HEK293 (cell line): Measurements from ENCODE around the gene NUP85.
A peak's percentile ranks its signal among the peaks of the same experiment; 100 is the strongest.

Source experiments
- KLF10 ChIP-seq: fragments of 450-650 bp; IDR thresholded peaks from 2 replicates; pipeline ENCODE4 v1.5.1; 2018; ENCODE audit warnings: missing biosample characterization, mild to moderate bottlenecking, missing genetic modification characterization
- ZBTB1 ChIP-seq: fragments of 450-650 bp; formaldehyde crosslinking; IDR thresholded peaks from 2 replicates; pipeline ENCODE4 v1.5.1; 2016; ENCODE audit warnings: missing biosample characterization, missing genetic modification characterization
- ZFP37 ChIP-seq: fragments of 450-650 bp; formaldehyde crosslinking; IDR thresholded peaks from 2 replicates; pipeline ENCODE4 v1.5.1; 2016; ENCODE audit warnings: missing biosample characterization, missing genetic modification characterization
- ZFP41 ChIP-seq: fragments of 450-650 bp; formaldehyde crosslinking; IDR thresholded peaks from 2 replicates; pipeline ENCODE4 v1.5.1; 2016; ENCODE audit warnings: missing biosample characterization, missing genetic modification characterization, borderline replicate concordance
- ZNF140 ChIP-seq: fragments of 450-650 bp; formaldehyde crosslinking; IDR thresholded peaks from 2 replicates; pipeline ENCODE4 v1.5.1; 2016; ENCODE audit warnings: missing biosample characterization, missing genetic modification characterization
- ZNF169 ChIP-seq: fragments of 450-650 bp; formaldehyde crosslinking; IDR thresholded peaks from 2 replicates; pipeline ENCODE4 v1.5.1; 2016; ENCODE audit warnings: missing biosample characterization, missing genetic modification characterization
- ZNF2 ChIP-seq: fragments of 450-650 bp; formaldehyde crosslinking; IDR thresholded peaks from 2 replicates; pipeline ENCODE4 v1.5.1; 2016; ENCODE audit warnings: missing biosample characterization, missing genetic modification characterization
- ZNF311 ChIP-seq: fragments of 450-650 bp; formaldehyde crosslinking; IDR thresholded peaks from 2 replicates; pipeline ENCODE4 v1.5.1; 2017; ENCODE audit warnings: missing biosample characterization, missing genetic modification characterization, borderline replicate concordance
- ZNF391 ChIP-seq: fragments of 450-650 bp; formaldehyde crosslinking; IDR thresholded peaks from 2 replicates; pipeline ENCODE4 v1.5.1; 2016; ENCODE audit warnings: low read depth, missing biosample characterization, missing genetic modification characterization, borderline replicate concordance
- ZNF529 ChIP-seq: fragments of 450-650 bp; formaldehyde crosslinking; IDR thresholded peaks from 2 replicates; pipeline ENCODE4 v1.5.1; 2017; ENCODE audit warnings: missing genetic modification characterization, missing biosample characterization; ENCODE audit not compliant: insufficient replicate concordance
- ZNF585B ChIP-seq: fragments of 450-650 bp; formaldehyde crosslinking; IDR thresholded peaks from 2 replicates; pipeline ENCODE4 v1.5.1; 2016; ENCODE audit warnings: missing biosample characterization, missing genetic modification characterization
- ZNF600 ChIP-seq: fragments of 450-650 bp; formaldehyde crosslinking; IDR thresholded peaks from 2 replicates; pipeline ENCODE4 v1.5.1; 2016; ENCODE audit warnings: missing biosample characterization, missing genetic modification characterization
- TF ChIP-seq, protein P1 (sequence below): fragments of 450-650 bp; formaldehyde crosslinking; IDR thresholded peaks from 2 replicates; pipeline ENCODE4 v1.5.1; 2016; ENCODE audit warnings: missing biosample characterization, missing genetic modification characterization
- TF ChIP-seq, protein P2 (sequence below): fragments of 450-650 bp; formaldehyde crosslinking; IDR thresholded peaks from 2 replicates; pipeline ENCODE4 v1.5.1; 2016; ENCODE audit warnings: missing biosample characterization, missing genetic modification characterization, borderline replicate concordance
- TF ChIP-seq, protein P3 (sequence below): fragments of 450-650 bp; formaldehyde crosslinking; IDR thresholded peaks from 2 replicates; pipeline ENCODE4 v1.5.1; 2016; ENCODE audit warnings: missing biosample characterization, missing genetic modification characterization, borderline replicate concordance
- TF ChIP-seq, protein P4 (sequence below): fragments of 450-650 bp; formaldehyde crosslinking; IDR thresholded peaks from 2 replicates; pipeline ENCODE4 v1.5.1; 2016; ENCODE audit warnings: missing biosample characterization, missing genetic modification characterization
- TF ChIP-seq, protein P5 (sequence below): fragments of 450-650 bp; formaldehyde crosslinking; IDR thresholded peaks from 2 replicates; pipeline ENCODE4 v1.5.1; 2017; ENCODE audit warnings: missing biosample characterization, missing genetic modification characterization
- TF ChIP-seq, protein P6 (sequence below): fragments of 450-650 bp; formaldehyde crosslinking; IDR thresholded peaks from 2 replicates; pipeline ENCODE4 v1.5.1; 2016; ENCODE audit warnings: missing biosample characterization, missing genetic modification characterization
- TF ChIP-seq, protein P7 (sequence below): fragments of 450-650 bp; formaldehyde crosslinking; IDR thresholded peaks from 2 replicates; pipeline ENCODE4 v1.5.1; 2016; ENCODE audit warnings: missing biosample characterization, missing genetic modification characterization
- TF ChIP-seq, protein P8 (sequence below): fragments of 450-650 bp; formaldehyde crosslinking; IDR thresholded peaks from 2 replicates; pipeline ENCODE4 v1.5.1; 2016; ENCODE audit warnings: missing biosample characterization, missing genetic modification characterization

NUP85 gene

DNA sequence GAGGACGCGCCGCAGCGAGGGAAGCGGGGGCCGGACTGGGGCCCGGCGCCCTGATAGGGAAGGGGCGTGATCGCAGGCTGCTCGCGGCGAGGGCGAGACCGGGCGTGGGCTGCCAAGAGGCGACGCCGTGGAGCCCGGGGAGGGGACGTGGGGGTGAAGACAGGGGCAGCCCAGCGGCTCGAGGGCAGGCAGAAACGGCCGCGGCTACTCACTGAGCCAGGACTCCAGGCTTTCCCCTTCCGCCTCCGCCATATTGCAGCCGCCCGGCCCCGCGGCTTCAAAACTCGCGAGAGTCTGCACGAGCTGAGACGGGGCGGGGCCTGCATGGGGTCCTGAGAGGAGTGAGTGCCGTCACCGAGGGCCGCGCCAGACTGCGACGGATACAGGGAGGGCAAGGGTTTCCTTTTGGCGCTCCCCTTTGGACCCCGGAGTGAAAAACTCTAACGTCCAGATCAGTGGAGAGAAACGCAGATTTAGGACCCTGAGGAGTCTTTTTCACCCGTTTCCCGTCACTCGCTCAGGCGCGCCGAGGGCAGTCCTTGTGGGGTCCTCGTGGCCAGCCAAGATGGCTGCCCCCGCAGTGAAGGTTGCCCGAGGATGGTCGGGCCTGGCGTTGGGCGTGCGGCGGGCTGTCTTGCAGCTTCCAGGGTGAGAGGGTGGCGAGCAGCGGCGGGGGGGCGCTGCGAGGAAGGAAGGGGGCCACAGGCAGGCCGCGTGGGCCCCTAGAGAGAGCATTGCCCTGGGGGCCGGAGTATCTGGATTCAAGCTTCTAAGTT, 56.0 kb downstream of the NUP85 start, which contains the start of the genes GGA3 and MRPS7 (continued):
- TF ChIP-seq, protein P1, sequence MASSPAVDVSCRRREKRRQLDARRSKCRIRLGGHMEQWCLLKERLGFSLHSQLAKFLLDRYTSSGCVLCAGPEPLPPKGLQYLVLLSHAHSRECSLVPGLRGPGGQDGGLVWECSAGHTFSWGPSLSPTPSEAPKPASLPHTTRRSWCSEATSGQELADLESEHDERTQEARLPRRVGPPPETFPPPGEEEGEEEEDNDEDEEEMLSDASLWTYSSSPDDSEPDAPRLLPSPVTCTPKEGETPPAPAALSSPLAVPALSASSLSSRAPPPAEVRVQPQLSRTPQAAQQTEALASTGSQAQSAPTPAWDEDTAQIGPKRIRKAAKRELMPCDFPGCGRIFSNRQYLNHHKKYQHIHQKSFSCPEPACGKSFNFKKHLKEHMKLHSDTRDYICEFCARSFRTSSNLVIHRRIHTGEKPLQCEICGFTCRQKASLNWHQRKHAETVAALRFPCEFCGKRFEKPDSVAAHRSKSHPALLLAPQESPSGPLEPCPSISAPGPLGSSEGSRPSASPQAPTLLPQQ (tag by site-specific recombination): 0 out of 2 replicates have a peak, but pooled peaks have one; percentile 50
- TF ChIP-seq, protein P2, sequence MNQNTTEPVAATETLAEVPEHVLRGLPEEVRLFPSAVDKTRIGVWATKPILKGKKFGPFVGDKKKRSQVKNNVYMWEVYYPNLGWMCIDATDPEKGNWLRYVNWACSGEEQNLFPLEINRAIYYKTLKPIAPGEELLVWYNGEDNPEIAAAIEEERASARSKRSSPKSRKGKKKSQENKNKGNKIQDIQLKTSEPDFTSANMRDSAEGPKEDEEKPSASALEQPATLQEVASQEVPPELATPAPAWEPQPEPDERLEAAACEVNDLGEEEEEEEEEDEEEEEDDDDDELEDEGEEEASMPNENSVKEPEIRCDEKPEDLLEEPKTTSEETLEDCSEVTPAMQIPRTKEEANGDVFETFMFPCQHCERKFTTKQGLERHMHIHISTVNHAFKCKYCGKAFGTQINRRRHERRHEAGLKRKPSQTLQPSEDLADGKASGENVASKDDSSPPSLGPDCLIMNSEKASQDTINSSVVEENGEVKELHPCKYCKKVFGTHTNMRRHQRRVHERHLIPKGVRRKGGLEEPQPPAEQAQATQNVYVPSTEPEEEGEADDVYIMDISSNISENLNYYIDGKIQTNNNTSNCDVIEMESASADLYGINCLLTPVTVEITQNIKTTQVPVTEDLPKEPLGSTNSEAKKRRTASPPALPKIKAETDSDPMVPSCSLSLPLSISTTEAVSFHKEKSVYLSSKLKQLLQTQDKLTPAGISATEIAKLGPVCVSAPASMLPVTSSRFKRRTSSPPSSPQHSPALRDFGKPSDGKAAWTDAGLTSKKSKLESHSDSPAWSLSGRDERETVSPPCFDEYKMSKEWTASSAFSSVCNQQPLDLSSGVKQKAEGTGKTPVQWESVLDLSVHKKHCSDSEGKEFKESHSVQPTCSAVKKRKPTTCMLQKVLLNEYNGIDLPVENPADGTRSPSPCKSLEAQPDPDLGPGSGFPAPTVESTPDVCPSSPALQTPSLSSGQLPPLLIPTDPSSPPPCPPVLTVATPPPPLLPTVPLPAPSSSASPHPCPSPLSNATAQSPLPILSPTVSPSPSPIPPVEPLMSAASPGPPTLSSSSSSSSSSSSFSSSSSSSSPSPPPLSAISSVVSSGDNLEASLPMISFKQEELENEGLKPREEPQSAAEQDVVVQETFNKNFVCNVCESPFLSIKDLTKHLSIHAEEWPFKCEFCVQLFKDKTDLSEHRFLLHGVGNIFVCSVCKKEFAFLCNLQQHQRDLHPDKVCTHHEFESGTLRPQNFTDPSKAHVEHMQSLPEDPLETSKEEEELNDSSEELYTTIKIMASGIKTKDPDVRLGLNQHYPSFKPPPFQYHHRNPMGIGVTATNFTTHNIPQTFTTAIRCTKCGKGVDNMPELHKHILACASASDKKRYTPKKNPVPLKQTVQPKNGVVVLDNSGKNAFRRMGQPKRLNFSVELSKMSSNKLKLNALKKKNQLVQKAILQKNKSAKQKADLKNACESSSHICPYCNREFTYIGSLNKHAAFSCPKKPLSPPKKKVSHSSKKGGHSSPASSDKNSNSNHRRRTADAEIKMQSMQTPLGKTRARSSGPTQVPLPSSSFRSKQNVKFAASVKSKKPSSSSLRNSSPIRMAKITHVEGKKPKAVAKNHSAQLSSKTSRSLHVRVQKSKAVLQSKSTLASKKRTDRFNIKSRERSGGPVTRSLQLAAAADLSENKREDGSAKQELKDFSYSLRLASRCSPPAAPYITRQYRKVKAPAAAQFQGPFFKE (tag by site-specific recombination): no peak
- TF ChIP-seq KLF10 (tag by site-specific recombination) (peak; percentile 82), ZNF391 (no peak), ZNF140 (tag by site-specific recombination) (no peak), ZFP41 (no peak), ZNF311 (tag by site-specific recombination) (no peak), ZNF585B (tag by site-specific recombination) (no peak), ZNF169 (tag by site-specific recombination) (no peak), ZNF600 (tag by site-specific recombination) (peak; percentile 90), ZFP37 (tag by site-specific recombination) (peak; percentile 34; the same call in 1 of the 2 replicates), ZNF2 (peak; percentile 65; the same call in 1 of the 2 replicates), ZNF529 (tag by site-specific recombination) (no peak), ZBTB1 (tag by site-specific recombination) (no peak)
- TF ChIP-seq, protein P3, sequence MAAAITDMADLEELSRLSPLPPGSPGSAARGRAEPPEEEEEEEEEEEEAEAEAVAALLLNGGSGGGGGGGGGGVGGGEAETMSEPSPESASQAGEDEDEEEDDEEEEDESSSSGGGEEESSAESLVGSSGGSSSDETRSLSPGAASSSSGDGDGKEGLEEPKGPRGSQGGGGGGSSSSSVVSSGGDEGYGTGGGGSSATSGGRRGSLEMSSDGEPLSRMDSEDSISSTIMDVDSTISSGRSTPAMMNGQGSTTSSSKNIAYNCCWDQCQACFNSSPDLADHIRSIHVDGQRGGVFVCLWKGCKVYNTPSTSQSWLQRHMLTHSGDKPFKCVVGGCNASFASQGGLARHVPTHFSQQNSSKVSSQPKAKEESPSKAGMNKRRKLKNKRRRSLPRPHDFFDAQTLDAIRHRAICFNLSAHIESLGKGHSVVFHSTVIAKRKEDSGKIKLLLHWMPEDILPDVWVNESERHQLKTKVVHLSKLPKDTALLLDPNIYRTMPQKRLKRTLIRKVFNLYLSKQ (tag by site-specific recombination): no peak
- TF ChIP-seq, protein P4, sequence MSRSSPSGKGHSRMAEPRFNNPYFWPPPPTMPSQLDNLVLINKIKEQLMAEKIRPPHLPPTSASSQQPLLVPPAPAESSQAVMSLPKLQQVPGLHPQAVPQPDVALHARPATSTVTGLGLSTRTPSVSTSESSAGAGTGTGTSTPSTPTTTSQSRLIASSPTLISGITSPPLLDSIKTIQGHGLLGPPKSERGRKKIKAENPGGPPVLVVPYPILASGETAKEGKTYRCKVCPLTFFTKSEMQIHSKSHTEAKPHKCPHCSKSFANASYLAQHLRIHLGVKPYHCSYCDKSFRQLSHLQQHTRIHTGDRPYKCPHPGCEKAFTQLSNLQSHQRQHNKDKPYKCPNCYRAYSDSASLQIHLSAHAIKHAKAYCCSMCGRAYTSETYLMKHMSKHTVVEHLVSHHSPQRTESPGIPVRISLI (tag by site-specific recombination): no peak
- TF ChIP-seq, protein P5, sequence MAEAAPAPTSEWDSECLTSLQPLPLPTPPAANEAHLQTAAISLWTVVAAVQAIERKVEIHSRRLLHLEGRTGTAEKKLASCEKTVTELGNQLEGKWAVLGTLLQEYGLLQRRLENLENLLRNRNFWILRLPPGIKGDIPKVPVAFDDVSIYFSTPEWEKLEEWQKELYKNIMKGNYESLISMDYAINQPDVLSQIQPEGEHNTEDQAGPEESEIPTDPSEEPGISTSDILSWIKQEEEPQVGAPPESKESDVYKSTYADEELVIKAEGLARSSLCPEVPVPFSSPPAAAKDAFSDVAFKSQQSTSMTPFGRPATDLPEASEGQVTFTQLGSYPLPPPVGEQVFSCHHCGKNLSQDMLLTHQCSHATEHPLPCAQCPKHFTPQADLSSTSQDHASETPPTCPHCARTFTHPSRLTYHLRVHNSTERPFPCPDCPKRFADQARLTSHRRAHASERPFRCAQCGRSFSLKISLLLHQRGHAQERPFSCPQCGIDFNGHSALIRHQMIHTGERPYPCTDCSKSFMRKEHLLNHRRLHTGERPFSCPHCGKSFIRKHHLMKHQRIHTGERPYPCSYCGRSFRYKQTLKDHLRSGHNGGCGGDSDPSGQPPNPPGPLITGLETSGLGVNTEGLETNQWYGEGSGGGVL (tag by site-specific recombination): no peak
- TF ChIP-seq, protein P6, sequence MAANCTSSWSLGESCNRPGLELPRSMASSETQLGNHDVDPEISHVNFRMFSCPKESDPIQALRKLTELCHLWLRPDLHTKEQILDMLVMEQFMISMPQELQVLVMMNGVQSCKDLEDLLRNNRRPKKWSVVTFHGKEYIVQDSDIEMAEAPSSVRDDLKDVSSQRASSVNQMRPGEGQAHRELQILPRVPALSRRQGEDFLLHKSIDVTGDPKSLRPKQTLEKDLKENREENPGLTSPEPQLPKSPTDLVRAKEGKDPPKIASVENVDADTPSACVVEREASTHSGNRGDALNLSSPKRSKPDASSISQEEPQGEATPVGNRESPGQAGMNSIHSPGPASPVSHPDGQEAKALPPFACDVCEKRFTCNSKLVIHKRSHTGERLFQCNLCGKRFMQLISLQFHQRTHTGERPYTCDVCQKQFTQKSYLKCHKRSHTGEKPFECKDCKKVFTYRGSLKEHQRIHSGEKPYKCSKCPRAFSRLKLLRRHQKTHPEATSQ (tag by site-specific recombination): 0 out of 2 replicates have a peak, but pooled peaks have one; percentile 28
- TF ChIP-seq, protein P7, sequence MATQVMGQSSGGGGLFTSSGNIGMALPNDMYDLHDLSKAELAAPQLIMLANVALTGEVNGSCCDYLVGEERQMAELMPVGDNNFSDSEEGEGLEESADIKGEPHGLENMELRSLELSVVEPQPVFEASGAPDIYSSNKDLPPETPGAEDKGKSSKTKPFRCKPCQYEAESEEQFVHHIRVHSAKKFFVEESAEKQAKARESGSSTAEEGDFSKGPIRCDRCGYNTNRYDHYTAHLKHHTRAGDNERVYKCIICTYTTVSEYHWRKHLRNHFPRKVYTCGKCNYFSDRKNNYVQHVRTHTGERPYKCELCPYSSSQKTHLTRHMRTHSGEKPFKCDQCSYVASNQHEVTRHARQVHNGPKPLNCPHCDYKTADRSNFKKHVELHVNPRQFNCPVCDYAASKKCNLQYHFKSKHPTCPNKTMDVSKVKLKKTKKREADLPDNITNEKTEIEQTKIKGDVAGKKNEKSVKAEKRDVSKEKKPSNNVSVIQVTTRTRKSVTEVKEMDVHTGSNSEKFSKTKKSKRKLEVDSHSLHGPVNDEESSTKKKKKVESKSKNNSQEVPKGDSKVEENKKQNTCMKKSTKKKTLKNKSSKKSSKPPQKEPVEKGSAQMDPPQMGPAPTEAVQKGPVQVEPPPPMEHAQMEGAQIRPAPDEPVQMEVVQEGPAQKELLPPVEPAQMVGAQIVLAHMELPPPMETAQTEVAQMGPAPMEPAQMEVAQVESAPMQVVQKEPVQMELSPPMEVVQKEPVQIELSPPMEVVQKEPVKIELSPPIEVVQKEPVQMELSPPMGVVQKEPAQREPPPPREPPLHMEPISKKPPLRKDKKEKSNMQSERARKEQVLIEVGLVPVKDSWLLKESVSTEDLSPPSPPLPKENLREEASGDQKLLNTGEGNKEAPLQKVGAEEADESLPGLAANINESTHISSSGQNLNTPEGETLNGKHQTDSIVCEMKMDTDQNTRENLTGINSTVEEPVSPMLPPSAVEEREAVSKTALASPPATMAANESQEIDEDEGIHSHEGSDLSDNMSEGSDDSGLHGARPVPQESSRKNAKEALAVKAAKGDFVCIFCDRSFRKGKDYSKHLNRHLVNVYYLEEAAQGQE (tag by site-specific recombination): peak; percentile 27; the same call in 1 of the 2 replicates
- TF ChIP-seq, protein P8, sequence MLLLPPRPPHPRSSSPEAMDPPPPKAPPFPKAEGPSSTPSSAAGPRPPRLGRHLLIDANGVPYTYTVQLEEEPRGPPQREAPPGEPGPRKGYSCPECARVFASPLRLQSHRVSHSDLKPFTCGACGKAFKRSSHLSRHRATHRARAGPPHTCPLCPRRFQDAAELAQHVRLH (tag by site-specific recombination): peak; percentile 32; the same call in 1 of the 2 replicates
